Measurements from ENCODE around the gene GRIFIN.
"Not testable (repeated sequence)": the region's sequence is repeated elsewhere in the genome, so short reads cannot be mapped to it uniquely, and the experiment has no call there.

GRIFIN gene

GRCh38 chr7:2462731-2463130 lies 13.5 kb downstream of the GRIFIN start:
- no peak for DNase-seq (ENCODE audit: low read depth, low spot score)
- TF ChIP-seq CTCF (IDR thresholded peaks at IDR 0.05; ENCODE audit: insufficient read depth, low read length, missing control alignments): no peak
- no peak overlapping the region for H3K4me3 ChIP-seq (ENCODE audit: low read depth, low read length)
- POLR2A ChIA-PET: no interaction called here
- CTCF ChIA-PET: no interaction called here

GRCh38 chr7:2461268-2462026 lies 14.8 kb downstream of the GRIFIN start:
- no peak for DNase-seq (ENCODE audit: low read depth, low spot score)
- no peak overlapping the region for H3K4me3 ChIP-seq (ENCODE audit: low read depth, low read length)
- no peak for TF ChIP-seq CTCF (IDR thresholded peaks at IDR 0.05; ENCODE audit: insufficient read depth, low read length, missing control alignments)
- ChIA-PET POLR2A (no interaction called here), CTCF (interaction anchor here (0.6 to 6.7 kb wide), 2 partner anchors 8 to 109 kb away, joined by 3 to 54 read pairs; no protein-coding TSS in a partner anchor)

- ChIA-PET POLR2A (no interaction called here), CTCF (interaction anchor here (1.0 to 6.7 kb wide), 2 partner anchors 8 to 9 kb away, joined by 3 to 54 read pairs; no protein-coding TSS in a partner anchor)
- TF ChIP-seq CTCF (IDR thresholded peaks at IDR 0.05; ENCODE audit: insufficient read depth, low read length, missing control alignments): no peak
- H3K4me3 ChIP-seq (ENCODE audit: low read depth, low read length): no peak overlapping the region
- no peak for DNase-seq (ENCODE audit: low read depth, low spot score)
Measured at GRCh38 chr7:2460641-2461040, 15.6 kb downstream of the GRIFIN start.

- CTCF ChIA-PET: interaction anchor here (0.7 to 6.7 kb wide), 3 partner anchors 9 to 96 kb away, joined by 3 to 54 read pairs (median 3); partner anchors contain the start of gene BRAT1
- POLR2A ChIA-PET: no interaction called here
- no peak for DNase-seq (ENCODE audit: low read depth, low spot score)
- no peak overlapping the region for H3K4me3 ChIP-seq (ENCODE audit: low read depth, low read length)
- TF ChIP-seq CTCF (IDR thresholded peaks at IDR 0.05; ENCODE audit: insufficient read depth, low read length, missing control alignments): no peak
Measured at GRCh38 chr7:2460188-2460587, 16.0 kb downstream of the GRIFIN start.

GRCh38 chr7:2459674-2460073 lies 16.5 kb downstream of the GRIFIN start:
- TF ChIP-seq CTCF (IDR thresholded peaks at IDR 0.05; ENCODE audit: insufficient read depth, low read length, missing control alignments): no peak

GRCh38 chr7:2453849-2454248 lies 22.3 kb downstream of the GRIFIN start:
- not testable (repeated sequence) for DNase-seq (ENCODE audit: low read depth, low spot score); H3K4me3 ChIP-seq (ENCODE audit: low read depth, low read length)
- ChIA-PET POLR2A (interaction anchor here (0.6 kb wide), 1 partner anchor 105 kb away, joined by 4 read pairs; no protein-coding TSS in a partner anchor), CTCF (interaction anchor here (1.1 to 8.1 kb wide), 5 partner anchors 9 to 228 kb away, joined by 3 to 117 read pairs (median 5); no protein-coding TSS in a partner anchor)

More at GRCh38 chr7:2459674-2460073, 16.5 kb downstream of the GRIFIN start:
- DNase-seq (ENCODE audit: low read depth, low spot score): no peak
- ChIA-PET CTCF (interaction anchor here (0.7 to 6.7 kb wide), 3 partner anchors 8 to 96 kb away, joined by 3 to 54 read pairs (median 3); partner anchors contain the start of gene BRAT1), POLR2A (interaction anchor here (0.9 kb wide), 1 partner anchor 106 kb away, joined by 3 read pairs; no protein-coding TSS in a partner anchor)
- H3K4me3 ChIP-seq (ENCODE audit: low read depth, low read length): no peak overlapping the region
